Endothelial cell of umbilical vein (primary cell): Measurements from ENCODE around the gene DHX30. TPM values are rescaled to one million over a fixed set of nuclear protein-coding genes. Genes with fewer than 3 reads are reported as not detected.

ENCODE experiments used
- BruUV-seq: library from RNA; stranded (reverse); fragments of 400-500 nt; replicated peaks from 2 replicates; lab custom pipeline; 2021; lab: Mats Ljungman, UMichigan
- CTCF ChIA-PET: fragments of 300-600, 350-600 bp; sonication (Branson Sonifier 250); formaldehyde crosslinking; loops from one replicate; lab custom pipeline; 2021; ENCODE audit warnings: antibody characterized with exemption, inconsistent platforms; lab: Charles Lee
- POLR2A ChIA-PET: fragments of 300-600, 350-600 bp; sonication (Branson Sonifier 250); formaldehyde crosslinking; loops from one replicate; lab custom pipeline; 2021; ENCODE audit warnings: antibody characterized with exemption, inconsistent platforms; lab: Charles Lee
- DNase-seq: peaks from one replicate; pipeline ENCODE4 v3.0.0-alpha.2; 2011; ENCODE audit warnings: low read depth, low spot score
- FAIRE-seq: peaks from 2 replicates; lab custom pipeline; 2011; peaks lifted over from hg19 to GRCh38; lab: Jason Lieb, UNC
- H2AFZ ChIP-seq: 2 replicates; pipeline ENCODE4 v1.6.0; 2012; ENCODE audit warnings: low read depth, low read length, control low read depth, inconsistent platforms
- H3K27ac ChIP-seq: 2 replicates; pipeline ENCODE4 v1.5.1; 2011; ENCODE audit warnings: low read depth, mild to moderate bottlenecking, control low read depth, low read length, moderate library complexity; ENCODE audit not compliant: insufficient read depth
- H3K27me3 ChIP-seq, 2 experiments: 2 replicates each; pipeline versions ENCODE4 v1.6.0 to v1.6.1; 2011; ENCODE audit warnings: low read length in 2 of 2, mixed read lengths in 1 of 2; ENCODE audit not compliant: control insufficient read depth in 2 of 2, insufficient read depth in 2 of 2
- H3K36me3 ChIP-seq, 2 experiments: 2 replicates in 1 of 2; 3 replicates in 1 of 2; pipeline ENCODE4 v1.5.1; 2011; ENCODE audit warnings: low read length in 2 of 2, mild to moderate bottlenecking in 1 of 2, moderate library complexity in 1 of 2; ENCODE audit not compliant: control insufficient read depth in 2 of 2, insufficient read depth in 2 of 2; ENCODE audit errors: extremely low read depth in 1 of 2
- H3K4me1 ChIP-seq: 3 replicates; pipeline ENCODE4 v1.5.1; 2011; ENCODE audit warnings: mild to moderate bottlenecking, low read length; ENCODE audit not compliant: control insufficient read depth, insufficient read depth; ENCODE audit errors: extremely low read depth
- H3K4me2 ChIP-seq: 2 replicates; pipeline ENCODE4 v1.6.1; 2011; ENCODE audit warnings: low read length, control low read depth, mixed read lengths; ENCODE audit not compliant: insufficient read depth
- H3K4me3 ChIP-seq, 3 experiments: fragments of 200-600 bp in 1 of 3; sonication (generic), shearing (Covaris generic) in 1 of 3; replicated peaks in 1 of 3; 2 replicates each; pipeline ENCODE4 v1.5.1; 2011 to 2016; ENCODE audit warnings: control low read depth in 3 of 3, low read length in 3 of 3, mild to moderate bottlenecking in 2 of 3, inconsistent platforms in 1 of 3, low read depth in 1 of 3, moderate library complexity in 1 of 3; ENCODE audit not compliant: insufficient read depth in 1 of 3
- H3K79me2 ChIP-seq: 2 replicates; pipeline ENCODE4 v1.6.0; 2012; ENCODE audit warnings: low read length, inconsistent platforms; ENCODE audit not compliant: control insufficient read depth, insufficient read depth
- H3K9ac ChIP-seq: replicated peaks from 2 replicates; pipeline ENCODE3; 2011; ENCODE audit warnings: low read length, control low read depth; ENCODE audit not compliant: insufficient read depth; ENCODE audit errors: extremely low read depth
- H3K9me1 ChIP-seq: replicated peaks from 3 replicates; pipeline ENCODE4 v1.6.0; 2011; ENCODE audit warnings: mild to moderate bottlenecking, low read length; ENCODE audit not compliant: control insufficient read depth, insufficient read depth; ENCODE audit errors: extremely low read depth
- H3K9me3 ChIP-seq: replicated peaks from 2 replicates; pipeline ENCODE4 v1.5.1; 2012; ENCODE audit warnings: low read length, inconsistent platforms; ENCODE audit not compliant: control insufficient read depth, insufficient read depth
- H4K20me1 ChIP-seq: replicated peaks from 2 replicates; pipeline ENCODE3; 2011; ENCODE audit warnings: mild to moderate bottlenecking, low read length; ENCODE audit not compliant: control insufficient read depth, insufficient read depth; ENCODE audit errors: extremely low read depth
- CTCF ChIP-seq, 2 donors: IDR thresholded peaks; 1 replicate in 1 of 2; 2 replicates in 1 of 2; pipeline ENCODE4 v1.5.1; 2011; ENCODE audit warnings: low read length in 2 of 2, mild to moderate bottlenecking in 2 of 2, moderate library complexity in 2 of 2, control low read depth in 1 of 2, inconsistent platforms in 1 of 2, low read depth in 1 of 2; ENCODE audit not compliant: insufficient read depth in 1 of 2; ENCODE audit errors: extremely low read depth in 1 of 2
- EZH2 ChIP-seq: IDR thresholded peaks from 2 replicates; pipeline ENCODE4 v1.6.1; 2012; ENCODE audit warnings: borderline replicate concordance, low read depth, mild to moderate bottlenecking, moderate library complexity, low read length, inconsistent platforms; ENCODE audit not compliant: severe bottlenecking
- FOS ChIP-seq: IDR thresholded peaks from 2 replicates; pipeline ENCODE4 v1.6.1; 2011; ENCODE audit warnings: mild to moderate bottlenecking, low read length, moderate library complexity, borderline replicate concordance; ENCODE audit not compliant: insufficient read depth
- GATA2 ChIP-seq: IDR thresholded peaks from 2 replicates; pipeline ENCODE4 v1.7.0; 2011; ENCODE audit warnings: low read depth, mild to moderate bottlenecking, moderate library complexity, mixed read lengths, low read length; ENCODE audit not compliant: insufficient read length, insufficient read depth
- JUN ChIP-seq: IDR thresholded peaks from 2 replicates; pipeline ENCODE4 v1.6.1; 2011; ENCODE audit warnings: borderline replicate concordance, low read depth; ENCODE audit not compliant: insufficient read length, insufficient read depth
- MAX ChIP-seq: IDR thresholded peaks from 2 replicates; pipeline ENCODE4 v1.6.1; 2011; ENCODE audit not compliant: insufficient read depth, insufficient read length
- MYC ChIP-seq: IDR thresholded peaks from one replicate; pipeline ENCODE4 v1.6.1; 2011; ENCODE audit warnings: mild to moderate bottlenecking, low read depth, low read length
- POLR2A ChIP-seq: IDR thresholded peaks from 2 replicates; pipeline ENCODE4 v1.6.1; 2012; ENCODE audit warnings: low read depth, mild to moderate bottlenecking, control low read depth, low read length
- POLR2AphosphoS5 ChIP-seq: IDR thresholded peaks from 2 replicates; pipeline ENCODE4 v1.6.1; 2012; ENCODE audit warnings: low read depth, mild to moderate bottlenecking, control low read depth, low read length, moderate library complexity; ENCODE audit not compliant: insufficient read depth
- dilution Hi-C: fragments of 300-500 bp; cut with MboI; formaldehyde crosslinking; loops from one replicate; pipeline ENCODE4 v1.15.0; 2019; ENCODE audit warnings: low sequenced_read_pairs; ENCODE audit not compliant: extremely low pct_ligation_motif_present
- intact Hi-C: fragments of 100-400 bp; cut with micrococcal nuclease; formaldehyde crosslinking; loops from one replicate; pipeline ENCODE4 v1.10.0; 2022
- polyA plus RNA-seq, 4 experiments: library from polyadenylated mRNA; depleted of rRNA in 3 of 4; stranded (reverse) in 3 of 4; unstranded in 1 of 4; fragments of >200 nt; gene quantifications; 2 replicates each; pipeline versions ENCODE4 v1.2.1 to v1.2.3, GENCODE V29; 2011 to 2012; ENCODE audit warnings: missing spikeins in 1 of 4
- total RNA-seq: library from RNA; stranded (reverse); gene quantifications from 2 replicates; pipeline ENCODE4 v1.2.3, GENCODE V29; 2021

DHX30 gene
- total and polyA plus RNA-seq, 2 donors (not counting 3 experiments of a cell fraction or from before 2014, with no cell fraction given), result 79.0 to 86.9 TPM

GRCh38 chr3:47868306-47868705 is 65.4 kb downstream of the DHX30 start:
- no peak overlapping the region for H3K9ac ChIP-seq
- H3K9me3 ChIP-seq, result no peaks in the 10 kb centered on the region
- H2AFZ ChIP-seq, result no peak overlapping the region
- no peak for TF ChIP-seq MAX
- TF ChIP-seq GATA2, result no peak
- TF ChIP-seq MYC, result no peak
- TF ChIP-seq CTCF (IDR thresholded peaks at IDR 0.05; ENCODE audit: extremely low read depth in 1 of 2, insufficient read depth in 1 of 2, low read depth in 1 of 2, low read length in 2 of 2), result no peak
- no peak for TF ChIP-seq FOS
- no peak overlapping the region for H3K27ac ChIP-seq
- ChIA-PET CTCF (interaction anchor here (1.3 kb wide), 1 partner anchor 31 kb away, joined by 4 read pairs; no protein-coding TSS in a partner anchor), POLR2A (no interaction called here)
- H3K9me1 ChIP-seq, result no peaks in the 10 kb centered on the region
- H3K79me2 ChIP-seq, result no peaks in the 10 kb centered on the region
- H3K27me3 ChIP-seq, result no peaks in the 10 kb centered on the region
- DNase-seq (no peak), FAIRE-seq (no peak)
- intact Hi-C loops, result no loop called here
- H3K4me3 ChIP-seq, result no peak overlapping the region
- H3K4me2 ChIP-seq, result no peak overlapping the region
- H3K36me3 ChIP-seq, result peaks cover 22 to 37% of the 10 kb centered on the region in 2 experiments
- no peaks in the 10 kb centered on the region for H3K4me1 ChIP-seq
- dilution Hi-C loops, result no loop called here
- BruUV-seq, result no TSS peak
- no peaks in the 10 kb centered on the region for H4K20me1 ChIP-seq

GRCh38 chr3:47870156-47870555 is 67.2 kb downstream of the DHX30 start:
- H4K20me1 ChIP-seq, result no peaks in the 10 kb centered on the region
- no peak overlapping the region for H3K4me3 ChIP-seq
- dilution Hi-C loops, result no loop called here
- FAIRE-seq, result no peak
- H3K9me3 ChIP-seq, result no peaks in the 10 kb centered on the region
- no peaks in the 10 kb centered on the region for H3K4me1 ChIP-seq
- peaks cover 27 to 31% of the 10 kb centered on the region in 2 experiments for H3K36me3 ChIP-seq
- ChIA-PET POLR2A (no interaction called here), CTCF (interaction anchor here (1.0 to 2.3 kb wide), 2 partner anchors 120 to 288 kb away, joined by 4 to 7 read pairs; no protein-coding TSS in a partner anchor)
- DNase-seq, result no peak
- H3K79me2 ChIP-seq, result no peaks in the 10 kb centered on the region
- H3K9me1 ChIP-seq, result no peaks in the 10 kb centered on the region
- TF ChIP-seq FOS (no peak), JUN (no peak), EZH2 (no peak), GATA2 (no peak), CTCF (IDR thresholded peaks at IDR 0.05; ENCODE audit: extremely low read depth in 1 of 2, insufficient read depth in 1 of 2, low read depth in 1 of 2, low read length in 2 of 2) (no peak), MYC (no peak), POLR2A (no peak), MAX (no peak), POLR2AphosphoS5 (no peak)
- BruUV-seq, result no TSS peak
- H3K9ac ChIP-seq, result no peak overlapping the region
- no peak overlapping the region for H3K27ac ChIP-seq
- no peak overlapping the region for H2AFZ ChIP-seq
- H3K4me2 ChIP-seq, result no peak overlapping the region
- H3K27me3 ChIP-seq, result no peaks in the 10 kb centered on the region
- intact Hi-C loops, result no loop called here
